Psoas muscle (tissue), 8 donors: ENCODE data around the gene GGACT. TPM values are rescaled to one million over a fixed set of nuclear protein-coding genes. Genes with fewer than 3 reads are reported as not detected.

Source experiments
- ATAC-seq, 4 donors: fragments of 200-7000 bp; cut with Tn5 transposase; one replicate each; pipeline ENCODE4 v1.9.1; 2020; ENCODE audit warnings: moderate library complexity in 3 of 4, mild to moderate bottlenecking in 2 of 4
- DNase-seq, 2 donors: peaks; one replicate each; pipeline ENCODE4 v3.0.0-alpha.2; 2020
- H3K27ac ChIP-seq: fragments of 200-600 bp; one replicate; pipeline ENCODE4 v1.8.0; 2022
- H3K27me3 ChIP-seq, 3 donors: fragments of 200-600 bp in 1 of 3; one replicate each; pipeline versions ENCODE4 v1.6.1 to v1.8.0; 2013 to 2022; ENCODE audit warnings: low read length in 2 of 3, mild to moderate bottlenecking in 2 of 3, moderate library complexity in 1 of 3; ENCODE audit not compliant: insufficient read depth in 3 of 3
- H3K36me3 ChIP-seq, 2 donors: fragments of 200-600 bp in 1 of 2; one replicate each; pipeline versions ENCODE4 v1.6.1 to v1.8.0; 2013 to 2022; ENCODE audit warnings: low read depth in 1 of 2, mild to moderate bottlenecking in 1 of 2, moderate library complexity in 1 of 2; ENCODE audit not compliant: insufficient read depth in 1 of 2
- H3K4me1 ChIP-seq: fragments of 200-600 bp; one replicate; pipeline ENCODE4 v1.8.0; 2022
- H3K4me3 ChIP-seq: fragments of 200-600 bp; one replicate; pipeline ENCODE4 v1.8.0; 2022; ENCODE audit warnings: mild to moderate bottlenecking
- H3K9me3 ChIP-seq: fragments of 200-600 bp; one replicate; pipeline ENCODE4 v1.8.0; 2022
- CTCF ChIP-seq: fragments of 200-600 bp; IDR thresholded peaks from one replicate; pipeline ENCODE4 v1.8.0; 2022; ENCODE audit warnings: antibody characterized with exemption
- WGBS, 3 donors: extraction: QIAGEN DNeasy Blood & Tissue Kit; methylation state at CpG; one replicate each; pipeline versions ENCODE4 v1.1.6 to v1.1.7; 2013; 5-methylcytosine and 5-hydroxymethylcytosine counted together
- intact Hi-C, 2 donors: fragments of 100-400 bp; cut with DNase I; formaldehyde crosslinking; loops; one replicate each; pipeline versions ENCODE4 v1.11.0 to v1.14.2; 2022
- polyA plus RNA-seq, 3 donors: library from polyadenylated mRNA; stranded (reverse); fragments of 200-250 nt; gene quantifications; one replicate each; pipeline ENCODE4 v1.2.3, GENCODE V29; 2013
- total RNA-seq, 4 donors: library from RNA; stranded (reverse); fragmentation: NEBNext Ultra II Directional in 2 of 4; extraction: Animal tissue kit (Norgen Biotek cat#: 25700) in 2 of 4; gene quantifications; one replicate each; pipeline versions ENCODE4 v1.2.1 to v1.2.4, GENCODE V29; 2021 to 2023
- donor health status: healthy with polysubstance abuse.
- donor health status: DM: no; HTN: no; CAD: no; lungs with moderate emphysema.
- donor health status: Bipolar disorder and iron deficiency.
- donor health status: healthy.
- donor health status: DM: yes; HTN: yes; CAD: no.
- donor health status: DM: no; HTN: no; CAD: no.
- donor health status: DM: no; HTN: no; CAD: no.
- donor health status: DM: yes; HTN: yes; CAD: no.

GGACT gene
- total and polyA plus RNA-seq, 7 donors, result 0.44 to 4.4 (median 1.6) TPM

GRCh38 chr13:100611678-100612492 is 23.3 kb upstream of the GGACT start:
- H3K27me3 ChIP-seq, result no peaks in the 10 kb centered on the region
- TF ChIP-seq CTCF, result no peak
- peaks cover 0 to 4% of the 10 kb centered on the region in 2 donors for H3K36me3 ChIP-seq
- intact Hi-C loops, result loop anchor here in 1 of 2 donors (1.0 kb wide), 1 partner anchor 22 kb away; no protein-coding TSS in a partner anchor
- no peak overlapping the region for H3K4me3 ChIP-seq
- 25 to 41% (median 33%) methylated on average over 9 of the region's 9 CpGs for WGBS, 3 donors
- H3K9me3 ChIP-seq, result no peaks in the 10 kb centered on the region
- no peak overlapping the region for H3K27ac ChIP-seq
- peaks cover 5% of the 10 kb centered on the region for H3K4me1 ChIP-seq
- ATAC-seq (peak; percentile 30 to 91 (median 84)), DNase-seq (no peak)

GRCh38 chr13:100610391-100611347 is 22.1 kb upstream of the GGACT start:
- H3K4me3 ChIP-seq, result no peak overlapping the region
- H3K27ac ChIP-seq, result no peak overlapping the region
- H3K27me3 ChIP-seq, result no peaks in the 10 kb centered on the region
- DNase-seq (no peak), ATAC-seq (peak in 1 of 4 donors; percentile 49)
- peaks cover 0 to 7% of the 10 kb centered on the region in 2 donors for H3K36me3 ChIP-seq
- H3K4me1 ChIP-seq, result peaks cover 5% of the 10 kb centered on the region
- 35 to 46% (median 36%) methylated on average over 6 of the region's 6 CpGs for WGBS, 3 donors
- no peak for TF ChIP-seq CTCF
- no peaks in the 10 kb centered on the region for H3K9me3 ChIP-seq
- intact Hi-C loops, result loop anchor here in 1 of 2 donors (1.0 kb wide), 1 partner anchor 24 kb away; no protein-coding TSS in a partner anchor

GRCh38 chr13:100608906-100609305 is 20.3 kb upstream of the GGACT start:
- WGBS, 3 donors, result 82 to 95% (median 89%) methylated on average over 6 of the region's 6 CpGs
- no peak overlapping the region for H3K4me3 ChIP-seq
- H3K36me3 ChIP-seq, result peaks cover 0 to 7% of the 10 kb centered on the region in 2 donors
- H3K4me1 ChIP-seq, result peaks cover 5% of the 10 kb centered on the region
- H3K27me3 ChIP-seq, result no peaks in the 10 kb centered on the region
- TF ChIP-seq CTCF, result no peak
- intact Hi-C loops, result no loop called here
- DNase-seq, result no peak
- ATAC-seq, result no peak
- no peaks in the 10 kb centered on the region for H3K9me3 ChIP-seq
- no peak overlapping the region for H3K27ac ChIP-seq

- WGBS, 3 donors, result 91 to 95% (median 93%) methylated on average over 3 of the region's 3 CpGs
- intact Hi-C loops, result no loop called here
- TF ChIP-seq CTCF, result no peak
These were observed 19.9 kb upstream of the GGACT start for GRCh38 chr13:100608489-100608888.

More at GRCh38 chr13:100608489-100608888, 19.9 kb upstream of the GGACT start:
- no peak overlapping the region for H3K27ac ChIP-seq
- no peak overlapping the region for H3K4me3 ChIP-seq
- H3K4me1 ChIP-seq, result peaks cover 5% of the 10 kb centered on the region
- no peaks in the 10 kb centered on the region for H3K27me3 ChIP-seq
- H3K9me3 ChIP-seq, result no peaks in the 10 kb centered on the region
- DNase-seq (no peak), ATAC-seq (no peak)
- H3K36me3 ChIP-seq, result peaks cover 0 to 7% of the 10 kb centered on the region in 2 donors
